Sigmoid colon (tissue), 7 donors: ENCODE measurements around the gene IFITM10. TPM values are rescaled to one million over a fixed set of nuclear protein-coding genes. Genes with fewer than 3 reads are reported as not detected.

ENCODE experiments used
- DNase-seq: peaks from one replicate; pipeline ENCODE4 v3.0.0-alpha.2; 2019
- H3K27ac ChIP-seq, 4 donors: fragments of 200-600 bp; sonication (generic); one replicate each; pipeline ENCODE4 v1.5.1; 2016 to 2019; ENCODE audit warnings: mild to moderate bottlenecking in 1 of 4
- H3K27me3 ChIP-seq, 3 donors: fragments of 200-600 bp; sonication (generic); one replicate each; pipeline ENCODE4 v1.5.1; 2019; ENCODE audit warnings: mild to moderate bottlenecking in 1 of 3
- H3K36me3 ChIP-seq, 4 donors: fragments of 200-600 bp; sonication (generic); one replicate each; pipeline ENCODE4 v1.5.1; 2016 to 2019
- H3K4me1 ChIP-seq, 4 donors: fragments of 200-600 bp; sonication (generic); one replicate each; pipeline ENCODE4 v1.5.1; 2017 to 2019
- H3K4me3 ChIP-seq, 4 donors: fragments of 200-600 bp; sonication (generic); one replicate each; pipeline ENCODE4 v1.5.1; 2017 to 2019; ENCODE audit warnings: mild to moderate bottlenecking in 2 of 4, moderate library complexity in 1 of 4
- H3K9me3 ChIP-seq, 4 donors: fragments of 200-600 bp in 3 of 4; sonication (generic) in 3 of 4; one replicate each; pipeline versions ENCODE4 v1.5.1 to v1.6.1; 2013 to 2019
- EP300 ChIP-seq, 4 donors: sonication (generic); formaldehyde crosslinking; IDR thresholded peaks; one replicate each; pipeline ENCODE4 v1.6.1; 2017; ENCODE audit warnings: antibody characterized with exemption in 4 of 4
- POLR2A ChIP-seq, 2 donors: fragments of 450-650 bp; IDR thresholded peaks; one replicate each; pipeline ENCODE4 v1.6.1; 2016; ENCODE audit warnings: antibody characterized with exemption in 2 of 2, mild to moderate bottlenecking in 2 of 2, moderate library complexity in 2 of 2
- POLR2AphosphoS5 ChIP-seq, 4 donors: sonication (generic); formaldehyde crosslinking; IDR thresholded peaks; one replicate each; pipeline ENCODE4 v1.6.1; 2017; ENCODE audit warnings: antibody characterized with exemption in 4 of 4
- WGBS, 2 donors: extraction: QIAGEN DNeasy Blood & Tissue Kit; methylation state at CpG; one replicate each; pipeline ENCODE4 v1.1.7; 2013; 5-methylcytosine and 5-hydroxymethylcytosine counted together
- intact Hi-C: fragments of 100-400 bp; cut with DNase I; formaldehyde crosslinking; loops from one replicate; pipeline ENCODE4 v1.15.1; 2023
- polyA plus RNA-seq, 3 donors: library from polyadenylated mRNA; stranded (reverse); fragments of 200-250 nt; gene quantifications; one replicate each; pipeline ENCODE4 v1.2.3, GENCODE V29; 2013
- total RNA-seq, 4 donors: library from RNA; depleted of rRNA; stranded (reverse); fragments of >200 nt; gene quantifications; one replicate each; pipeline ENCODE4 v1.1.0, GENCODE V29; 2016
- TF ChIP-seq, protein P1 (sequence below), 4 experiments: fragments of 450-650 bp in 3 of 4; fragments of 200-600 bp in 1 of 4; IDR thresholded peaks; one replicate each; pipeline ENCODE4 v1.5.1; 2016 to 2019; ENCODE audit warnings: antibody characterized with exemption in 4 of 4, mild to moderate bottlenecking in 3 of 4, moderate library complexity in 2 of 4
- donor health status: healthy with polysubstance abuse.
- donor health status: Bipolar disorder and iron deficiency.
- donor health status: healthy.

The IFITM10 gene
- total and polyA plus RNA-seq, 7 donors: 0.36 to 1.4 (median 0.60) TPM; not detected in 2

DNA sequence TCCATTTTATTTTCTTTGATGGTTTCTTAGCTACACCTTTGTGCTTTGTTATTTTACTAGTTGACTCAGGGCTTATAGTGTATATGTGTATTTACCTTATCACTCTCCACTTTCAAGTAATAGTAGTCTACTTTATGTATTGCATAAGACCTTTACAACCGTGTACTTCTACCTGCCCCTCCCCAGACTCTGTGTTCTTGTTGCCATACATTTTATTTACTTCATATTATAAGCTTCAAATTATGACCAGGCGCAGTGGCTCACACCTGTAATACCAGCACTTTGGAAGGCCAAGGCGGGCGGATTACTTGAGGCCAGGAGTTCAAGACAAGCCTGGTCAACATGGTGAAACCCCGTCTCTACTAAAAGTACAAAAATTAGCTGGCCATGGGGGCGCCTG lies 41.5 kb upstream of the IFITM10 start:
- H3K27me3 ChIP-seq: peaks cover 0 to 13% (median 8%) of the 10 kb centered on the region in 3 donors
- TF ChIP-seq, protein P1, sequence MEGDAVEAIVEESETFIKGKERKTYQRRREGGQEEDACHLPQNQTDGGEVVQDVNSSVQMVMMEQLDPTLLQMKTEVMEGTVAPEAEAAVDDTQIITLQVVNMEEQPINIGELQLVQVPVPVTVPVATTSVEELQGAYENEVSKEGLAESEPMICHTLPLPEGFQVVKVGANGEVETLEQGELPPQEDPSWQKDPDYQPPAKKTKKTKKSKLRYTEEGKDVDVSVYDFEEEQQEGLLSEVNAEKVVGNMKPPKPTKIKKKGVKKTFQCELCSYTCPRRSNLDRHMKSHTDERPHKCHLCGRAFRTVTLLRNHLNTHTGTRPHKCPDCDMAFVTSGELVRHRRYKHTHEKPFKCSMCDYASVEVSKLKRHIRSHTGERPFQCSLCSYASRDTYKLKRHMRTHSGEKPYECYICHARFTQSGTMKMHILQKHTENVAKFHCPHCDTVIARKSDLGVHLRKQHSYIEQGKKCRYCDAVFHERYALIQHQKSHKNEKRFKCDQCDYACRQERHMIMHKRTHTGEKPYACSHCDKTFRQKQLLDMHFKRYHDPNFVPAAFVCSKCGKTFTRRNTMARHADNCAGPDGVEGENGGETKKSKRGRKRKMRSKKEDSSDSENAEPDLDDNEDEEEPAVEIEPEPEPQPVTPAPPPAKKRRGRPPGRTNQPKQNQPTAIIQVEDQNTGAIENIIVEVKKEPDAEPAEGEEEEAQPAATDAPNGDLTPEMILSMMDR (IDR thresholded peaks at IDR 0.05): no peak
- TF ChIP-seq POLR2A (IDR thresholded peaks at IDR 0.05) (no peak), POLR2AphosphoS5 (IDR thresholded peaks at IDR 0.05) (no peak), EP300 (IDR thresholded peaks at IDR 0.05) (no peak)
- intact Hi-C loops: no loop called here
- no peak overlapping the region for H3K4me3 ChIP-seq
- H3K27ac ChIP-seq: no peak overlapping the region
- H3K9me3 ChIP-seq: no peaks in the 10 kb centered on the region
- no peak for DNase-seq
- H3K4me1 ChIP-seq: no peaks in the 10 kb centered on the region
- no peaks in the 10 kb centered on the region for H3K36me3 ChIP-seq
- 20 to 72% methylated on average over 6 of the region's 6 CpGs for WGBS, 2 donors

DNA sequence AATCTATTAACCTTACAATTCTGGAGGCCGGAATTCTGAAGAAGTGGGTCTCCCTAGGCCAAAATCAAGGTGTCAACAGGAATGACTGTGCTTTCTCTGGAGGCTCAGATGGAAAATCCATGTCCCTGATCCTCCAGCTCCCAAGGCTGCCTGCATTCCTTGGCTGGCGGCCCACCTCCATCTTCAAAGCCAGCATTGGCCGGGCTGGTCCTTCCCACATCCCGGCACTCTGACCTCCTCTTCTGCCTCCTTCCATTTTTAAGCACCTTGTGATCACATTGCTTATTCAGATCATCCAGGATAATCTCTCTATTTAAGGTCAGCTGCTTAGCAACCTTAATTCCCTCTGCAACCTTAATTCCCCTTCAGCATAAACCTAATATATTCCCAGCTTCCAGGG lies 36.1 kb upstream of the IFITM10 start:
- Histone ChIP-seq H3K27ac (no peak overlapping the region), H3K4me3 (no peak overlapping the region), H3K36me3 (no peaks in the 10 kb centered on the region), H3K9me3 (no peaks in the 10 kb centered on the region), H3K27me3 (peaks cover 0 to 6% (median 0%) of the 10 kb centered on the region in 3 donors), H3K4me1 (no peaks in the 10 kb centered on the region)
- intact Hi-C loops: no loop called here
- TF ChIP-seq EP300 (IDR thresholded peaks at IDR 0.05) (no peak), POLR2A (IDR thresholded peaks at IDR 0.05) (no peak)
- WGBS, 2 donors: 92% methylated on average over 4 of the region's 4 CpGs
- no peak for DNase-seq

DNA sequence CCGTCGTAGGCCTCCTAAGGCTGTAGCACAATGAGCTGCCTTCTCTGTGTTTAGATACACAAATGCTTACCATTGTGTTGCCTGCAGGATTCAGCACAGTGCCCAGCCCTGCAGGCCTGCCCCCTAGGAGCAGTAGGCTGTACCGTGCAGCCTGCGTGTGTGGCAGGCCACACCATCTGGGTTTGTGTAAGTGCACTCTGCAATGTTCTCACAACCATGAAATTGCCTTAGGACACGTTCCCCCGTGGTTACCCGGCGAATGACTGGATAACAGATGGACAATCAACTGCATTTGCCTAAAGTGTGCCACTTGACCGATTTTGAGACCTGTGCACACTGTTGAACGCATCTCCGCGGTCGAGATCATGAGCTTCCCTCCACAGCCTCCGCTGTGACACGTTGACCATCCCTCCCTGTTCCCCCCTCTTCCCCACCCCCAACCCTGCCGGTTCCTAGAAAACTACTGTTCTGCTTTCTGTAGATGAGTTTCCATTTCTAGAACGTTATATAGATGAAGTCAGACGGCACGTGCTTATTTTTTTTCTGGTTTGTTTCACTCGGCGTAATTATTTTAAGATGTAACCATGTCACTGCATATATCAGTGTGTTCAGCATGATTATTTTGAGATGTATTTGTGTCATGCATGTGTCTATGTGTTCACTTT lies 35.5 kb upstream of the IFITM10 start:
- intact Hi-C loops: no loop called here
- WGBS, 2 donors: 83% methylated on average over 21 of the region's 21 CpGs
- peaks cover 0 to 6% (median 0%) of the 10 kb centered on the region in 3 donors for H3K27me3 ChIP-seq
- no peaks in the 10 kb centered on the region for H3K4me1 ChIP-seq
- H3K27ac ChIP-seq: no peak overlapping the region
- no peak overlapping the region for H3K4me3 ChIP-seq
- no peaks in the 10 kb centered on the region for H3K9me3 ChIP-seq
- no peak for DNase-seq
- TF ChIP-seq POLR2A (IDR thresholded peaks at IDR 0.05) (no peak), POLR2AphosphoS5 (IDR thresholded peaks at IDR 0.05) (no peak), EP300 (IDR thresholded peaks at IDR 0.05) (no peak)
- TF ChIP-seq, protein P1 (IDR thresholded peaks at IDR 0.05): no peak
- no peaks in the 10 kb centered on the region for H3K36me3 ChIP-seq

DNA sequence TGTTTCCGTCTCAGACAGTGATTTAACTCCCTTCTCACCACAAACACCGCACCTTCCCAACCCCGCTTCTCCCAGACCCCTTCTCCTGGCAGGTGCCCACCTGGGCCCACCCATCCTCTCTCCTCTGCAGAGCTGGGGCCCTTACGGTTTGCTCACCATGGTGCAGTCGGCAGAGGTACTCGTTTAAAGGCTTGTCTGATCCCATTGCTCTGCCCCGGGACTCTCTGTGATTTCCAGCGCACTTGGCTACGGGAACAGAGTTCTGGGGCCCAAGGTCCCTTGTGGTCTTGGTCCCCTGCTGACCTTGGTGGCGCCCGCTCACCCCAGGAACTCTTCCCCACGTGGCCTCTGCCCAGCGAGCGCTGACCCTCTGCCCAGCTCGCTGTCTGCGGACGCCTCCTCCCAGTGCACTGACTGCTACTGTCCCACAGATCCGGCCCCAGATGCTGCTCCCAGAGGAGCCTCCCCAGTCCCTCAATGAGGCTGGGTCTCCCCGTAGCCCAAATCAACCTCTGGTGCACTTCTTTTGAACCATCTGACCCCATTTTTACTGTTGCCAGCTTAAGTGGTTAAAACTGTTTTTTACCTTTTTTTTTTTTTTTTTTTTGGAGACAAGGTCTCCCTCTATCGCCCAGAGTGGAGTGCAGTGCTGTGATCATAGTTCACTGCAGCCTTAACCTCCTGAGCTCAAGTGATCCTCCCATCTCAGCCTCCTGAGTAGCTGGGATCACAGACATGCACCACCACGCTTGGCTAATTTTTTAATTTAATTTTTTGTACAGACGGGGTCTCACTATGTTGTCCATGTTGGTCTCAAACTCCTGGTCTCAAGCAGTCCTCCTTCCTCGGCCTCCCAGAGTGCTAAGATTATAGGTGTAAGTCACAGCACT lies 34.6 kb upstream of the IFITM10 start:
- Histone ChIP-seq H3K36me3 (no peaks in the 10 kb centered on the region), H3K4me3 (no peak overlapping the region), H3K4me1 (no peaks in the 10 kb centered on the region), H3K27ac (no peak overlapping the region), H3K27me3 (peaks cover 0 to 6% (median 0%) of the 10 kb centered on the region in 3 donors), H3K9me3 (no peaks in the 10 kb centered on the region)
- DNase-seq: no peak
- WGBS, 2 donors: 85 to 89% methylated on average over 23 of the region's 23 CpGs
- intact Hi-C loops: no loop called here
- no peak for TF ChIP-seq POLR2A (IDR thresholded peaks at IDR 0.05)
- TF ChIP-seq EP300 (IDR thresholded peaks at IDR 0.05): no peak
- TF ChIP-seq, protein P1 (IDR thresholded peaks at IDR 0.05): no peak
- no peak for TF ChIP-seq POLR2AphosphoS5 (IDR thresholded peaks at IDR 0.05)
